GM18520 (cell line): ENCODE results near the gene GLUL.
"Not testable (repeated sequence)": the region's sequence is repeated elsewhere in the genome, so short reads cannot be mapped to it uniquely, and the experiment has no call there.

ENCODE experiments used
- ATAC-seq: cut with Tn5 transposase; IDR thresholded peaks from one replicate; pipeline ENCODE4 v1.9.1; 2021; ENCODE audit not compliant: unreplicated experiment

GLUL gene

DNA sequence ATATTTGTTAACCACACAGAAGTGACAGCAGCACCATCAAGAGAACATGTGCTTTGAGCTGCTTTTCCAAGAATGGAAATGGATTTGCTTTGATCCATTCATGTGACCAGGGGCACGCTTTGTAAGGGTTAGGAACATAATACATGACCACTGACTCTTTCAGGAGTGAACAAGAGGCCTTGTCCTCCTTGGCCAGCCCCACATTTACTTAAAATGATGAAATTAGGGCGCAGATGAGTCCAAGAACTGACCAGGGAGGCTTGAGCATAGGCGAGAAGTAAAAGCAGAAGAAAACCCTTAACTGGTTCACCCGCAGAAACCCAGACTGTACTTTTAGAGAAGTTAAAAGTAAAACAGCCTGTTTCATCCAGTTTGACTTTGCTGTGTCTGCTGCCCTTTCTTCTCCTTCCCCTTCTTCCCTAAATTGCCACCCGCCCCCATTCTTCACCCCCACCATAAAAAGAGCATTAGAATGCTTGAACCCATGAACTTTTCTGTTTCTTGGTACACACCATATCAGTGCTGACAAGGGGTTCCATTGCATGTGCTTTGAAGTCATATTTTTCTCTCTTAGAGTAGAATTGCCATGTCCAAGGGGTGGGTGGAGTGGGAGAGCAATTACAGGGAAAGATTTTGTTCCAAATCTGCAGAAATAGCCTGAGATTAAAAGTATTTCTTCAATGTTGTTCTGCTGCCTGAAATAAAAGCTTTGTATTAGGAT is 2.6 kb upstream of the GLUL start:
- no peak for ATAC-seq

DNA sequence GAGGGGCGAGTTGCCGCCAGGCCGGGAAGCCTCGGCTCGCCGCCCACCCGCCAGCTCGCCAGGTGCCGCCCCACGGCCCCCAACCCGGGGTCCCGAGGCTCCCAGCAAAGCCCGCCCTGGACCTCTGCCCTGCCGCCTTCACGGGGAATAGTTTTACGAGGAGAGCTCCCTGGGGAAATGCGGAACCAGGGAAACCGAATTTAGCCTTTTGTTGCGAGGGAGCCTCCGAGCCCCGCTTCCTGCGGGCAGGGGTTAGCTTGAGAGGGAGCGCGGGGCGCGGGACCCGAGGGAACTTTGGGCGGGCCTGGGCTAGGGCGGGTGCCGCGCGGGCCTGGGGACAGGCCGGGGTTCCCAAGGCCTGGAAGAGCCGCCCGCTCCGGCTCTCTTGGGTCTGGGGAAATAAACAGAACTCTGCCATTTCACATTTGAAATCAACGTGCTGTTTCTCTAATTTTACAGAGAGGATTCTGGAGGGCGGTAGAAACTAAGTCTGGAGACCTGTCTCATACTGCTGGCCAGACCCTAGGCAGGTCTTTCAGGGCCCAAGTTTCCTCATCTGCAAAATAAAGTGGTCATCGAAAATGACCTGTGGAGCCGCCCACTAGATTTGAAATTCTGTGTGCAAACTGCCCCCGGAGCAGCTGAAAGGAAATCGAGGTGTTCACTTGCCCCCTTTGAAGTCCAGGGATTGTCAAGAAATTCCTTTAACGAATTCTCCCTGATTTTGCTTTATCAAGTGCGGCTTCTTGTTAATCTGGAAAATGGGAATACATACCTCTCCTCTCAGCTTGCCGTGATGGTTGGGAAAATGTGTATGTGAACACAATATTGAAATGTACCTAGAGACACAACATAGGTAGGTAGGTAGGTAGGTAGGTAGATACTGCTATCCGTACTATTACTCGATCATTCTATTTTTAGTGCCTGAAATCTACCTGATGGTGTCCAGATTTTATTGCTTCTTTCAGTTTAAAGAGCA is 749 bp upstream of the GLUL start:
- no peak for ATAC-seq

DNA sequence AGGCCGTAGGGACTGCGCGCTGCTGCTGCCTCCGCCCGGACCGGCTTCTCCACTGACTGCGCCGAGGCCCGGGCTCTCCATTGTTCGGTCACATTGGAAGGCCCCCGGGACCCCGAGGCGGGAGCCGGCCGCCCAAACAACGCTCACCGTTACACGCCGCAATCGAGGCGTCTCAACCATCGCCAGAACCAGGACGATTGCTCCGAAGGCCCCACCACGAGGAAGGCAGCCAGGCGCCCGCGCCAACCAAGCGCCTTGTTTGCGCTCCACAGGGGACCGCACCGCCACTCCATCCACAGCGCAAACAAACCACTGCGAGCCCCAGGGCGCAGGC is 595 bp downstream of the GLUL start:
- no peak for ATAC-seq

DNA sequence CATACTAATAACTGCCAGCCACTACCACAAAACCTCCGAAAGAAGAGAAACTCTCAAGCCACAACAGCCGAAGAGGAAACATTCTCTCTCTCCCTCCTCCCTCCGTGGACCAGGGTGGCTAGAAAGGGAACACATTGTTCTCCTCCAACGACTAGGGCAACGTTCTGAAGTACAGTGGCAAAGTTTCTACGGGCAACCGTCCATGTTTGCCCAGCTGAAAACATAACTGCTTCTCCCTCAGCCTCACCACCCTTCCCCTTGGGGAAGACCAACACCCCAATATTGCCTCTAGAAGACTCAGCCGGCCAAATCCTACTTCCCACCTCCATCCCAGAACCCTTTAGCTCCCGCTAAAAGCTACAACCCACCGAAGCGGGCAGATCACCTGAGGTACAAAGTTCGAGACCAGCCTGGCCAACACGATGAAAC is 2.0 kb downstream of the GLUL start:
- no peak for ATAC-seq

DNA sequence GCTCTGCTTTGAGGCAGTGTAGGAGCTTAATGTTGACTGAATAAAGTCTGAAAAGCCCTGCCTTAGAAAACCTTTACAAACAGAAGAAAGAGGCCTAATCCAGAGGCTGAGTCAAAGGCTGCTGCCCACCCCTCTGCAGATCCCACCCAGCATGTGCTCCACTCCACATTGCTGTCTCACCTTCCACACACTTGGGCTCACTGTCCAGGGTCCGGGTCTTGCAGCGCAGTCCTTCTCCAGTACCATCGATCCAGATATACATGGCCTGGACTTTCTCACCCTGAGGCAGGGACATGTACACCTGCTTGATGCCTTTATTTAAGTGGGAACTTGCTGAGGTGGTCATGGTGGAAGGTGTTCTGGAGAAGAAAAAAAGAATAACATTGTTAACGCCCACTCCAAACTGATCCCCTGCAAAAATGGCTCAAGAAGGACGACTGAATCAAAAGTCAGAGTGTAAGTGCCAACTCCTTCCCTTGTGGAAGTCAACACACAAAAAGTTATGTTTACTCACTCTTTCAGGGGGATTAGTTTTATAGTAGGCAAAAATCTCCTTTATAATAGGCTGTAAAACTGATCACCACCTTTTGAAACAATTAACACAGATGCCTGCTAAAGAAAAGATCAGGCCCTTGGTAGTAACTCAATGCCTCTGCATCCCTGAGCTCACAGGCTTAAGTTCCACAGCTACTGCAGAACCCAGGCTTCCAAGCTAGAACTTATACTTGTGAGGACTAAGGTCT is 3.0 kb downstream of the GLUL start:
- no peak for ATAC-seq

DNA sequence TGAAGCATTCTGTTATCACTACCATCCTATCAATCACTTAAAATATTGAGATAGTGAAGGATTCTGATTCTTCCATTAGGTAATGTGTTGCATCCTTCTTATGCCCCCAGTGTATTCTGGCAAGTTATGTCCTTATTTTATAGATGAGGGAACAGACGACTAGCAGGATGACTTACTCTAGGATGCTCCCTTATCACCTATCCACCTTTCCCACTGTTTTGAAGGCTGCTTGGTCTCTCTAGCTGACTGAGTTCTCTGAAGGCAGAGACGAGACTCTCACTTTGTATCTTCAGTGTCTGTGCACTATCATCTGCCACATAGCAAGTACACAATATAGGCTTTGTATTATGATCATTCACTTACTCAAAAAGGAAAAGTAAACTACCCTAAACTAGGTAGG is 4.0 kb downstream of the GLUL start:
- no peak for ATAC-seq

DNA sequence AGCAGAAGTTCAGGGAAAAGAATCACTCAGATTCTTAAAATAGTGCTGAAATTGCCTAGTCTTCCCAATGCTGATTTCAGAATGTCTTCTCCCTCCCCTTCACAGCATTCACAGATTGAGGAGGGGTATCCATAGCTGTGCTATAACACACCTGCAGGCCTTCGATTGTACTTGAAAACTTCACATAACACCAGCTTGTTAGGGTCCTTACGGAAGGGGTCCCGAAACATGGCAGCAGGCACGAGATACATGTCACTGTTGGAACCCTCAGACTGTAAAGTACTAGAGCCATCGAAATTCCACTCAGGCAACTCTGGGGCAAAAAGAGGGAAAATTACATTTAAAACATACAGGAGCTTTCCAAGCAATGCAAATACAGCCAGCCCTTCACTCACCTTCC is 4.6 kb downstream of the GLUL start:
- ATAC-seq: no peak

DNA sequence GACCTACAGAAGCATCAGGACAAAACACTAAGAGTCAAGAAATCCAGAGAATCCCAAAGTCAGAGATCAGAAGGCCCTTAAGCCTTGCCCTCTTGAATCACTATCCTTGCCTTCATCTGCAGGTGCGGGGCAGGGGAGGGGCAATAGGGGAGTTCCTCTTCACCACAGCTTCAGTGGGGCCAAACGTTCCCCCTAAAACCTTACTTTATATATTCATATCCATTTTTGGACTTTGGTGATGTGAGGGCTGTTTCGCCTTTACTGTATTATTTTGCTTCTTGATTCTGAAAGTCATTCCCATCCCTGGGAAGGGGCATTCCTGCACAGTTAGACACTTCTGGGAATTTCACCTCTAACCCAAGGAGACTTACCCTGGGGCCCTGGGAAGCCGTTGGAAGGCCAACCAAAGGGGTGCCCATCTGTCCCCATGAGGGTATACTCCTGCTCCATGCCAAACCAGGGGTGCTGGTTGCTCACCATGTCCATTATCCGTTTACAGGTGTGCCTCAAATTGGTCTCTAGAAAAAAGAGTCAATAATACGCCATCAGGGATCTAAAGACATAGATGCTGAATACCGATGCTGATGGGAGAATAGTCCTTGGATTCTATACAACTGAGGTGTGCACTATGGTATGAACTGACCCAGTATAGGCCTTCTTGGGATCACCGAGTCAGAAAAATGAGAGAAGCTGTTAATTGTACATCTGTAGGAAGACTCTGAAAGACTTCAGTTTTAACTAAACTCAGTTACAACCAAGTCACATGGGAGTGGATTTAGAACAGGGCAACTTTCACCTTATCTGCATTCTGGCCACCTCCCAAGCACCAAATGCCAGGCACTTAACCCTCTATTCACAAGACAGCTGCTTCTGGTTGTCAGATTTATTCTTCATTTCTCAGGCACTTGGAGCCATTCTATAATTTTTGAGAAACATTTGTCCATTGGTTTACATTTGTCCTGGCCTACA is 5.4 kb downstream of the GLUL start:
- no peak for ATAC-seq

DNA sequence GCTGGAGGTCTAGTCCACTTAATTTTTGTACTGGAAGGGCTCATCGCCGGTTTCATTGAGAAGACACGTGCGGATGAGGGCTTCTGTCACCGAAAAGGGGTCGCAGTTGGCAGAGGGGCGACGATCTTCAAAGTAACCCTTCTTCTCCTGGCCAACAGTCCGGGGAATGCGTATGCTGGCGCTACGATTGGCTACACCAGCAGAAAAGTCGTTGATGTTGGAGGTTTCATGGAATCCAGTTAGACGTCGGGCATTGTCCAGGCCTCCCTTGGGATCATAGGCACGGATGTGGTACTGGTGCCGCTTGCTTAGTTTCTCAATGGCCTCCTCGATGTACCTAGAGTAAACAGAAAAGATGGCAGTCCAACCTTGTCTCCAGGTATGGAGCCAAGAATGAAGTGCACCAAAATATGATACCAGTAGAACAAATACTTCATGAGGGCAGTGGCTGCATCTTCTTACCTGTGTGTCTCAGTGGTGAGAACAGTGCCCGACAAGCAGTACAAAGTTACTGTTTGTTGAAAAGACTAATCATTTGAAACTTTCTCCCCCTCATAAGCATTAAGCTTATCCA is 7.1 kb downstream of the GLUL start:
- ATAC-seq: no peak

DNA sequence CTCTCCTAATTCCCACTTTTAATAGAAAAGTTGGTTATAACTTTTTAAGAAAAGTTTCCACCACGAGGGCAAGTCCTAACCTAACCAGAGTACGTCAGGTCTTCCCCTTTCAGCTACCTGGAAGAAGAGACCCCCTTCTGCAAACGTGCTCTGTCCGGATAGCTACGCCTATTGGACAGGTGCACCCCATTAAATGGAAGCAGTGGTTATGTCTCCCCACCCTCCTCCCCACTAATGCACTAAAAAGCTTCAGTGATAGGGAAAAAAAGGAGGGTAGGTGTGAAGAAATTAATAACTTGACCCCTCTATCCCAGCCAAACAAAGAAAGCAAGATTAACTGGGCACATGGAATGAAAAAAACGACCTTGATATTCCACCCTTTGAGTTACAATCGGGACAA is 7.7 kb downstream of the GLUL start:
- no peak for ATAC-seq

DNA sequence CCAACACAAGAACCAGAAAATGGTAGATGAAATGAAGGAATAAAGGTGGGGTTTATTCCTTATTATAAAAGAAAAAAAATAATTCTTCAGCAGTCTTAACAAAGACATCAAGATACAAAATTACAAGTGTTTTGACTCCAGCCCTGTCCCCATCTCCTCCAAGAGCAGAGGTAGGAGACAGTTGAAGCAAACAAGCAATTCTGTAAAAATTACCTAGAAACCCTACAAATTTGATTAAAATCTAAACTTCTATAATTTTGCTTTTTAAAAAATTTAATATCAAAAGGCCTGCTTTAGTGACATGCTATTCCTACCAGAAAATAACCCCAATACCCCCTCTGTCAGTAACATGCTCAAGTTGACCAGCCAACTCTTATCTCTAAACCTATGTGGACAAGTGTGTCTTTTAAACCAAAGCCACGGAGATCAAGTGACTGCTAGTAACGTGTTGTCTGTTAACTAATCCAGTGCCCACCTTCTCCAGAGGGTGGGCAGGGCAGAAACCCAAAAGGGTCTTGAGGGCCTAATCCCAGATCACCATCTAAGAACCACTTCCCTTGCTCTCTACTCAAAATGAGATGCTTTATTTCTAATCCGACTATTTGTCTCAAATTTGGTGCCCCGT is 8.4 kb downstream of the GLUL start:
- ATAC-seq: no peak

DNA sequence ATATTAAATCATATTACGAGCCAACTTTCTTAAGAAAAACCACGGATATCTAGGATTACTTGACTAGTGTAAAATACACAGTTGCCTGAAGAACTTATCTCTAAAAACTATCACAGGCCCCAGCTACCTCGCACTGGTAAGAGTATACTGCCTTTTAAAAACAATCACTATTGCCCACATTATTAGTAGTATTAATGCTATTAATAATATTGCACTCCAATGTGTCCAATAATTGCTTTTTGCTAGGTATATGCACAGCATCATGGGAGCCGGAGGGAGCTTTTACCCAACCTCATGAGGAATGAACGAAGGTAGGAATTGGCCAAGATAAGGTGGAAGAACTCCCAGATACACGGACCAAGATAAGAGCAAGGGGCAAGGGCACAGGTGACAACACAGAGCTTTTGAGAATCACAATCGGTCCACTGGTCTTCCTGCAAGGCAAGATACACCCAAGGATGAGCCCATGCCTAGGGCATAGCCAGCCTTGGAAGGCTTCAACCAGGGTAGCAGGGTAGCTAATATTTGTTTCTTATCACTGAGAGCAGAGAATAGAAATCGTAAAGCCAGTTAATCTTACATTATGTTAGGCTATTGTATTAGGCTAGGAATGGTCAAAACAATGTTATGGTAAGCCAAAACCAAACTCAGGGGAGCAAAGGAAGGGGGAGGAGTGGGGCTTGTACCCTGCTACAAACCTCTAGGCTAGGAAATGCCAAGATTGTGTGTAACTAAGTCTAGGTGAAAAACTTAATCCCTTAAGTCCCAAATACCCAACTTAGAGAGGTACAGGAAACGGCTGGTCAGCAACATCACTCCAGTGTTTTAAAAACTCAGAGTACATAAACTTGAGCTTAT is 9.4 kb downstream of the GLUL start:
- ATAC-seq: no peak

DNA sequence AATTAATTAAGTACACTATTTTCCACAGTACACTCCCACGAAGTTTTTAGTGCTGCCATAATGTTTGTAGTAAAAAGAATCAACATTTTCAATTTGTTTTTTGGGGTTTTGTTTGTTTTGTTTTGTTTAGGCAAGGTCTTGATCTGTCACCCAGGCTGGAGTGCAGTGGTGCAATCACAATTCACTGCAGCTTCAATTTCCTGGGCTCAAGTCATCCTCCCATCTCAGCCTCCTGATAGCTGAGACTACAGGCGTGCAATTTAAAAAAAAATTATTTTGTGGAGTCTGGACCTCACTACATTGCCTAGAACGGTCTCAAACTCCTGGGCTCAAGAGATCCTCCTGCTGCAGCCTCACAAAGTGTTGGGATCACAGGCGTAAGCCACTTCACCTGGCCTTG is 11.4 kb downstream of the GLUL start:
- no peak for ATAC-seq

DNA sequence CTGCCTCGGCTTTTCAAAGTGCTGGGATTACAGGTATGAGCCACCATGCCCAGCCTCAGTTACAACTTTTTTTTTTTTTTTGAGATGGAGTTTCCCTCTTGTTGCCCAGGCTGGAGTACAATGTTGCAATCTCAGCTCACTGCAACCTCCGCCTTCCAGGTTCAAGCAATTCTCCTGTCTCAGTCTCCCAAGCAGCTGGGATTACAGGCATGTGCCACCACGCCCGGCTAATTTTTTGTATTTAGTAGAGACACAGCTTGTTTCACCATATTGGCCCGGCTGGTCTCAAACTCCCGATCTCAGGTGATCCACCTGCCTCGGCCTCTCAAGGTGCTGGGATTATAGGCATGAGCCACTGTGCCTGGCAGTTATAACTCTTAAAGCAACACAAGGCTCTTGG is 11.8 kb downstream of the GLUL start:
- not testable (repeated sequence) for ATAC-seq

DNA sequence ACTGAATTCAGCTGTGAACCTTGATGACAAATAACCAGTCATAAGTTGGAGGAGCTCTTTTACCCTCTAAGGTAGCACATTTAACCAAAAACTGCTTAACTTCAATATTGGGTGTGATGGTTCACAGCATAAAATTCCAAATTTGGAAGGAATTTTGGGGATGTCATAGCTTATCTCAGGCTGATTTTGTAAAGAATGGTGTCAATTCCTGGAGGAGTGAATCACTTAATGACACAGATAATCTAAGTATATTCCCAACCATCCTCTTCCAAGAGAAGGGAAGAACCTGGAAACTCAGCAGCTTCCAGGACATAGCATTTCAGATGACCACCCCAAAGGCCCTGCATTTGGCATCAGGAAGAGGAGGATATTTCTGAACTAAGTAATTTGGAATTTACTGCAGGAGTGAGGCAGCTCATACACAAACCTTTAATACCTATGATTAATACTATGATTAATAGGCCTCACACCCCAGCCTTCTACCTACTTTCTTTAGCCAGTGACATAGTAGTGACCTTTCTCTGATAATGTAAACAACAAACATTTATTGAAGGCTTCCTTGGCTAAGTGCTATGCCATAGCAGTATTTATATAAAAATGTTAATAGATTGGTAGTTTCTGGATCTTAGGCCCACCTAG is 14.5 kb downstream of the GLUL start:
- ATAC-seq: no peak

DNA sequence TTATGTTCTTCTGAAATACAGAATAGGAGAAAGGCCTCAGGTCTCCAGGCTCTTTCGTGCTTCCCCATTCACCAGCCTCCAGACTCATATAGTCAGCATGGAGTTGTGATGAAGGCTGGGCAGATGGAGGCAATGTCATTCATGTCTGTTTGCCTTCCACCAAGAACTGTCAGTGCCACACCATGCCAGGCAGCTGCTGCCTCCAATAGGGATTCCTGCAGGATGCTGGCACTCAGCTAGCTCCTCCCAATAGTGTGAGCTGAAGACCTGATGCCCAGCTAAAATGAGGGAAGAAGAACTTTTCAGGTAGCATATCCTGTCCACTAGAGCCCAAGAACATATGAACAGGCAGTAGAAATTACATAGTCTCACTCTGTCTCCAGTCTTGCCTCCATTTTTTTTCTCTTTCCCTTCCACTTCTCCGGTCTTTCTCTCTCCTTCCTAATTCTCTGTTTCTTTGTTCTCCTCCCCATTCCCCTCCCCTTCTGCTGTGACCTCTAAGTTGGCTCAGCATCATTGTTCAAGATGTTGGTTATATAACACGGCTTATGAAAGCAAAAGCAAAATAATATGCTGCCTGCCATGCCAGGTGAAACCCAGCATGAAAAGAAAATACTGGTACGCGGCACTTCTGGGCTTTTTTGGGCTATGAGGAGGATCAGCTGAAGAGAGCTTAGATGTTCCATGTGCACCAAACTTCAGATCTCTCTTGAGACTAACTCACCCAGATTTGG is 17.3 kb downstream of the GLUL start:
- ATAC-seq: no peak

DNA sequence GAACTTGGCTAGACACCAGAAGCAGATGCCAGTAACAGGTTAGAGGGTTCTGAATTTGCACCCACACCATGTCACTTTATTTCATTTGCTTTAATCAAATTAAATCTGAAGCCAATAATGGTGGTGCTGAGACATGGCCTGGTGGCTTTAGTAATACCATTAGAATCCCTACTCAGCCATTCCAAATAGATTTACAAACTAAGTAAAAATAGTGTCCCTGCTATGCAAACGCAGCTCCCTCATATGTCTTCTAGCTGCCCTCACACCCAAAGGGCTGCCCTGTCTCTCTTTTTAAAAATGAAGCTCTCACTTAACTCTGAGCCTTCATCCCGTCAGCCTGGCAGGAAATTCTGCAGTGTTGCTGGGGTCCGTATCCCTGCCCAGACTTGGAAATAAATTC is 21.1 kb downstream of the GLUL start:
- no peak for ATAC-seq

DNA sequence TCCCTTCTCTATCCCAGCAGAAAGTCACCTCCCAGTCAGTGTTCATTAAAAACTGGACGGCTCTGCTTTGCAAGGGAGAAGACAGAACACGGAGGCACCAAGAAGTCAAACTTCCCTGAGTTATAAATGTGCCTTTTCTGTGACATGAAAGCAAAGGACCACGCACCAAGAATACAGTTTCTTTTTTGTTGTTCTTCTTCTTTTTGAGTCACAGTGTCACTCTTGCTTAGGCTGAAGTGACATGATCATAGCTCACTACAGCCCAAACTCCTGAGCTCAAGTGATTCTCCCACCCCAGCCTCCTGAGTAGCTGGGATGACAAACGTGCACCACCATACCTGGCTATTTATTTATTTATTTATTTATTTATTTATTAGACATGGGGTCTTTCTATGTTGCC is 22.7 kb downstream of the GLUL start:
- ATAC-seq: no peak
